ENCODE data around the gene ARHGAP23.

GRCh38 chr17:38442548-38442947, 14.3 kb downstream of the ARHGAP23 start:
- TF ChIP-seq CTCF (IDR thresholded peaks at IDR 0.05) (no peak), POLR2A (IDR thresholded peaks at IDR 0.05) (no peak)

Data from thyroid gland (tissue), 4 donors.